GM03348 (cell line): ENCODE data around the gene GAREM2.

Source experiments
- DNase-seq: peaks from one replicate; pipeline ENCODE4 v3.0.0; 2012; ENCODE audit warnings: low spot score

GAREM2 gene

DNA sequence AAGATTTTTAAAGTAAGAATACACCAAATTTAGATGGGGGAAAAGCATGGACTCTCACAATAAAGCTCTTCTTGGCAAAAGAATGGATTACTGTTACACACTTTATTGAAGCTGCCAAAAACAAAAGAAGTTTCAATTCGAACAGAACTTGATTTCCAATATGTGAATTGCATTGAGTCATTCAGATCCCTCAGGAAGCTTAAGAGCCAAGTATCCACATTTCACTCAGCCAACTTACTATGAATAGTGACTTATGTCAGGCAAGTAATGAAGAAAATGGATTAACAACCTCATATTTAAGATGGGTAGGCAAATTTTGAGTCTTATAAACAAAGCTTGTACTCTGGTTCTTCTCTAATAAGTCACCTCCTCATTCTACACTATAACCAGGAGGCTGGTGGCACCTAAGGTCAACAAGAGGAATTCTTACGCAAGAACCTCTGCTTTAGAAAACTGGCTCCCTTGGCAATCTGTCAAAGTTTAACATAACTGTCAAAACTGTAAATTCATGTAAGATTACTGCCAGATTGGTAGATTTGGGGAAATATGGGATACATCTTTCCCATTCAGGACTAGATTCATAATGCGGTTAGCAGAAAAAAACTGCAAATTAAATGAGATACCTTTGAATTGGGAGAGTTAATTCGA lies 65.5 kb downstream of the GAREM2 start:
- no peak for DNase-seq
